Kidney (tissue), 14 donors: Measurements from ENCODE around the gene PEX10. TPM values are rescaled to one million over a fixed set of nuclear protein-coding genes. Genes with fewer than 3 reads are reported as not detected.

Source experiments
- DNase-seq, 5 donors: peaks; one replicate each; pipeline ENCODE4 v3.0.0-alpha.2; 2013 to 2020
- FAIRE-seq: peaks from 2 replicates; lab custom pipeline; 2012; peaks lifted over from hg19 to GRCh38; lab: Jason Lieb, UNC
- H3K27ac ChIP-seq, 2 donors: one replicate each; pipeline ENCODE4 v1.7.0; 2013; ENCODE audit warnings: low read depth in 2 of 2, low read length in 2 of 2, inconsistent platforms in 1 of 2
- H3K27me3 ChIP-seq: one replicate; pipeline ENCODE4 v1.7.1; 2013; ENCODE audit warnings: low read length, inconsistent platforms; ENCODE audit not compliant: control insufficient read depth, insufficient read depth
- H3K36me3 ChIP-seq, 3 donors: one replicate each; pipeline versions ENCODE4 v1.7.0 to v1.7.1; 2013; ENCODE audit warnings: low read length in 3 of 3, control low read depth in 1 of 3, inconsistent platforms in 1 of 3; ENCODE audit not compliant: insufficient read depth in 3 of 3, control insufficient read depth in 2 of 3
- H3K4me1 ChIP-seq, 3 donors: one replicate each; pipeline versions ENCODE4 v1.7.0 to v1.7.1; 2013; ENCODE audit warnings: low read length in 3 of 3, inconsistent platforms in 1 of 3, low read depth in 1 of 3; ENCODE audit not compliant: control insufficient read depth in 2 of 3, insufficient read depth in 2 of 3
- H3K4me3 ChIP-seq, 3 donors: one replicate each; pipeline versions ENCODE4 v1.7.0 to v1.8.1; 2013; ENCODE audit warnings: low read length in 3 of 3, control low read depth in 1 of 3, inconsistent platforms in 1 of 3
- H3K9ac ChIP-seq, 3 donors: one replicate each; pipeline versions ENCODE4 v1.7.0 to v1.7.1; 2013; ENCODE audit warnings: low read length in 3 of 3, control low read depth in 1 of 3, inconsistent platforms in 1 of 3
- H3K9me3 ChIP-seq, 3 donors: one replicate each; pipeline versions ENCODE4 v1.7.0 to v1.7.1; 2013; ENCODE audit warnings: low read length in 3 of 3, control low read depth in 1 of 3, inconsistent platforms in 1 of 3; ENCODE audit not compliant: control insufficient read depth in 2 of 3, insufficient read depth in 1 of 3
- intact Hi-C: fragments of 100-400 bp; cut with DNase I; formaldehyde crosslinking; loops from one replicate; pipeline ENCODE4 v1.11.1; 2022
- polyA plus RNA-seq: library from polyadenylated mRNA; stranded (reverse); fragments of 350-450 nt; fragmentation: Illumina TruSeq; extraction: RNeasy Lipid Tissue Mini Kit (QIAGEN cat#74804); gene quantifications from one replicate; pipeline ENCODE4 v1.2.3, GENCODE V29; 2014; ENCODE audit warnings: low read depth, low replicate concordance; ENCODE audit not compliant: insufficient read depth
- total RNA-seq: library from RNA; stranded (reverse); fragmentation: NEBNext Ultra II Directional; extraction: Animal tissue kit (Norgen Biotek cat#: 25700); gene quantifications from one replicate; pipeline ENCODE4 v1.2.1, GENCODE V29; 2021
- TF ChIP-seq, protein P1 (sequence below): IDR thresholded peaks from 3 replicates; pipeline ENCODE4 v1.5.1; 2012; ENCODE audit warnings: mild to moderate bottlenecking, moderate library complexity, borderline replicate concordance; ENCODE audit not compliant: insufficient read depth; ENCODE audit errors: extremely low read depth
- donor health status: control.
- donor health status: control.
- donor health status: control.
- donor health status: control.
- donor health status: control.
- donor health status: DM: yes; HTN: yes; CAD: no.
- donor health status: Normal renal cell carcinoma (clear cell type).

Gene PEX10
- total and polyA plus RNA-seq, 2 donors from 2014 or later, result 25.6 to 26.8 TPM

- H3K27ac ChIP-seq, result no peak overlapping the region
- no peak overlapping the region for H3K9ac ChIP-seq
- FAIRE-seq, result no peak
- intact Hi-C loops, result no loop called here
- DNase-seq, result no peak
- no peaks in the 10 kb centered on the region for H3K36me3 ChIP-seq
- no peak overlapping the region for H3K4me3 ChIP-seq
- H3K27me3 ChIP-seq, result no peaks in the 10 kb centered on the region
- no peaks in the 10 kb centered on the region for H3K4me1 ChIP-seq
- TF ChIP-seq, protein P1, sequence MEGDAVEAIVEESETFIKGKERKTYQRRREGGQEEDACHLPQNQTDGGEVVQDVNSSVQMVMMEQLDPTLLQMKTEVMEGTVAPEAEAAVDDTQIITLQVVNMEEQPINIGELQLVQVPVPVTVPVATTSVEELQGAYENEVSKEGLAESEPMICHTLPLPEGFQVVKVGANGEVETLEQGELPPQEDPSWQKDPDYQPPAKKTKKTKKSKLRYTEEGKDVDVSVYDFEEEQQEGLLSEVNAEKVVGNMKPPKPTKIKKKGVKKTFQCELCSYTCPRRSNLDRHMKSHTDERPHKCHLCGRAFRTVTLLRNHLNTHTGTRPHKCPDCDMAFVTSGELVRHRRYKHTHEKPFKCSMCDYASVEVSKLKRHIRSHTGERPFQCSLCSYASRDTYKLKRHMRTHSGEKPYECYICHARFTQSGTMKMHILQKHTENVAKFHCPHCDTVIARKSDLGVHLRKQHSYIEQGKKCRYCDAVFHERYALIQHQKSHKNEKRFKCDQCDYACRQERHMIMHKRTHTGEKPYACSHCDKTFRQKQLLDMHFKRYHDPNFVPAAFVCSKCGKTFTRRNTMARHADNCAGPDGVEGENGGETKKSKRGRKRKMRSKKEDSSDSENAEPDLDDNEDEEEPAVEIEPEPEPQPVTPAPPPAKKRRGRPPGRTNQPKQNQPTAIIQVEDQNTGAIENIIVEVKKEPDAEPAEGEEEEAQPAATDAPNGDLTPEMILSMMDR, result no peak
- no peaks in the 10 kb centered on the region for H3K9me3 ChIP-seq
Measured at GRCh38 chr1:2431518-2431917, 19.2 kb upstream of the PEX10 start.

GRCh38 chr1:2431103-2431502 lies 18.7 kb upstream of the PEX10 start:
- no peaks in the 10 kb centered on the region for H3K36me3 ChIP-seq
- H3K9me3 ChIP-seq, result no peaks in the 10 kb centered on the region
- H3K27me3 ChIP-seq, result no peaks in the 10 kb centered on the region
- H3K9ac ChIP-seq, result no peak overlapping the region
- DNase-seq (peak in 1 of 5 donors; percentile 33), FAIRE-seq (no peak)
- intact Hi-C loops, result no loop called here
- no peak overlapping the region for H3K4me3 ChIP-seq
- no peaks in the 10 kb centered on the region for H3K4me1 ChIP-seq
- TF ChIP-seq, protein P1, result no peak
- no peak overlapping the region for H3K27ac ChIP-seq

DNA sequence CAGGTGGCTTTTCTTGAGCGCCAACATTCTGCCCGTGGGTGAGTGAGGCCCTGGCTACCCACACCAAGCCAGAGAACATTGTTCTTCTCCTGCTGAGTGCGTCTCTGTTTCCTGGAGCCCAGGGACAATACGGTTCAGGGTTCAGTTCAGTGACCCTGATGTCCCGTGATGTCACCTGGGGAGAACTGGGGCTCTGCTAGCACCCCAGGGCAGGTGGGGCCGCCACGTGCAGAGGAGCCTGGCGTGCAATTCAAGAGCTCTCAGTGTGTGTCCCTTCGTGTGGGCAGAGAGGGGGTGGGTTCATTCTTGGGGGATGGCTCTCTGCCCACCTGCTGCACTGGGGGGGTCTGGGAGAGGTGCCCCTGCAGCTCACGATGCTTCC lies 18.2 kb upstream of the PEX10 start:
- Histone ChIP-seq H3K27me3 (no peaks in the 10 kb centered on the region), H3K4me1 (no peaks in the 10 kb centered on the region), H3K4me3 (no peak overlapping the region), H3K9me3 (no peaks in the 10 kb centered on the region), H3K9ac (no peak overlapping the region), H3K27ac (no peak overlapping the region), H3K36me3 (no peaks in the 10 kb centered on the region)
- FAIRE-seq (no peak), DNase-seq (no peak)
- intact Hi-C loops, result no loop called here
- TF ChIP-seq, protein P1, result no peak
